OCI-LY3 (cell line): ENCODE data around the gene KCNQ1.

Experiments used
- H2AFZ ChIP-seq: fragments of 200-600, 300-600 bp; shearing (Covaris generic); 2 replicates; pipeline ENCODE4 v1.6.0; 2014; ENCODE audit warnings: antibody characterized with exemption, low read depth, low read length
- H3K27ac ChIP-seq: fragments of 200-600, 300-600 bp; sonication (generic); 2 replicates; pipeline ENCODE4 v1.5.1; 2014; ENCODE audit warnings: mild to moderate bottlenecking, low read length, moderate library complexity, mixed read lengths
- H3K27me3 ChIP-seq: fragments of 200-600, 300-600 bp; sonication (generic); 2 replicates; pipeline ENCODE4 v1.6.1; 2014; ENCODE audit warnings: low read depth, low read length, mixed read lengths
- H3K36me3 ChIP-seq: fragments of 200-600, 300-600 bp; sonication (generic); replicated peaks from 2 replicates; pipeline ENCODE3; 2014; ENCODE audit warnings: low read depth, low read length, mixed read lengths
- H3K4me1 ChIP-seq: fragments of 300-600, 200-600 bp; sonication (generic); 2 replicates; pipeline ENCODE4 v1.6.1; 2014; ENCODE audit warnings: low read length, mixed read lengths
- H3K4me2 ChIP-seq: fragments of 200-600, 300-600 bp; sonication (generic); 2 replicates; pipeline ENCODE4 v1.6.1; 2014; ENCODE audit warnings: low read length, mixed read lengths
- H3K4me3 ChIP-seq: fragments of 300-600, 200-600 bp; sonication (generic); 2 replicates; pipeline ENCODE4 v1.5.1; 2014; ENCODE audit warnings: antibody characterized with exemption, mild to moderate bottlenecking, low read length, moderate library complexity
- H3K79me2 ChIP-seq: fragments of 300-600, 200-600 bp; shearing (Covaris generic); 2 replicates; pipeline ENCODE4 v1.6.1; 2014; ENCODE audit warnings: mild to moderate bottlenecking, low read length, mixed read lengths
- H3K9ac ChIP-seq: fragments of 300-600, 200-600 bp; shearing (Covaris generic); 2 replicates; pipeline ENCODE4 v1.6.0; 2014; ENCODE audit warnings: mild to moderate bottlenecking, low read length, moderate library complexity
- H3K9me3 ChIP-seq: fragments of 200-600, 300-600 bp; shearing (Covaris generic); 2 replicates; pipeline ENCODE4 v1.6.1; 2014; ENCODE audit warnings: low read length, mixed read lengths; ENCODE audit not compliant: insufficient read depth
- H4K20me1 ChIP-seq: fragments of 200-600, 300-600 bp; sonication (generic); 2 replicates; pipeline ENCODE4 v1.6.1; 2016; ENCODE audit warnings: low read length, mixed read lengths; ENCODE audit not compliant: insufficient read depth
- EZH2phosphoT487 ChIP-seq: fragments of 200-600 bp; shearing (Covaris generic); IDR thresholded peaks from 2 replicates; pipeline ENCODE4 v1.6.1; 2018; ENCODE audit warnings: antibody characterized with exemption, mixed run types, low read depth
- TF ChIP-seq, protein P1 (sequence below): fragments of 200-600, 300-600 bp; sonication (generic); IDR thresholded peaks from 2 replicates; pipeline ENCODE4 v1.5.1; 2014; ENCODE audit warnings: antibody characterized with exemption, low read length, low read depth

KCNQ1 gene

DNA sequence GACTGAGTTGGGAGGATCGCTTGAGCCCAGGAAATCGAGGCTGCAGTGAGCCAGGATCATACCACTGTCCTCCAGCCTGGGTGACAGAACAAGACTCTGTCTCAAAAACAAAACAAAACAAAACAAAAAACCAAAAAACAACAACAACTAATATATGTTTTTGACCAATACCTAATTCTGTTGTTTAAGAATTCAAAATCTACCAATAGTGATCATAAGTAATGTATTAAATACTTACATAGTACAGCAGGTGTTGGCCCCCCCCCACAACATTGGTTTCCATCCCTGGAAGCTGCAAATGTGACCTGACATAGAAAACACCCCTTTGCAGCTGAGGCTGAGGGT, 74.7 kb downstream of the KCNQ1 start:
- Histone ChIP-seq H3K36me3 (no peaks in the 10 kb centered on the region), H3K9me3 (no peaks in the 10 kb centered on the region), H3K9ac (no peak overlapping the region), H2AFZ (no peak overlapping the region), H3K4me2 (no peak overlapping the region), H3K27ac (no peak overlapping the region), H4K20me1 (no peaks in the 10 kb centered on the region), H3K4me1 (no peaks in the 10 kb centered on the region), H3K27me3 (no peaks in the 10 kb centered on the region), H3K79me2 (no peaks in the 10 kb centered on the region), H3K4me3 (no peak overlapping the region)
- TF ChIP-seq, protein P1, sequence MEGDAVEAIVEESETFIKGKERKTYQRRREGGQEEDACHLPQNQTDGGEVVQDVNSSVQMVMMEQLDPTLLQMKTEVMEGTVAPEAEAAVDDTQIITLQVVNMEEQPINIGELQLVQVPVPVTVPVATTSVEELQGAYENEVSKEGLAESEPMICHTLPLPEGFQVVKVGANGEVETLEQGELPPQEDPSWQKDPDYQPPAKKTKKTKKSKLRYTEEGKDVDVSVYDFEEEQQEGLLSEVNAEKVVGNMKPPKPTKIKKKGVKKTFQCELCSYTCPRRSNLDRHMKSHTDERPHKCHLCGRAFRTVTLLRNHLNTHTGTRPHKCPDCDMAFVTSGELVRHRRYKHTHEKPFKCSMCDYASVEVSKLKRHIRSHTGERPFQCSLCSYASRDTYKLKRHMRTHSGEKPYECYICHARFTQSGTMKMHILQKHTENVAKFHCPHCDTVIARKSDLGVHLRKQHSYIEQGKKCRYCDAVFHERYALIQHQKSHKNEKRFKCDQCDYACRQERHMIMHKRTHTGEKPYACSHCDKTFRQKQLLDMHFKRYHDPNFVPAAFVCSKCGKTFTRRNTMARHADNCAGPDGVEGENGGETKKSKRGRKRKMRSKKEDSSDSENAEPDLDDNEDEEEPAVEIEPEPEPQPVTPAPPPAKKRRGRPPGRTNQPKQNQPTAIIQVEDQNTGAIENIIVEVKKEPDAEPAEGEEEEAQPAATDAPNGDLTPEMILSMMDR = no peak
- TF ChIP-seq EZH2phosphoT487 = no peak

- no peaks in the 10 kb centered on the region for H3K79me2 ChIP-seq
- no peaks in the 10 kb centered on the region for H4K20me1 ChIP-seq
- H3K9ac ChIP-seq = no peak overlapping the region
- H2AFZ ChIP-seq = no peak overlapping the region
- no peaks in the 10 kb centered on the region for H3K9me3 ChIP-seq
- H3K4me3 ChIP-seq = no peak overlapping the region
- no peaks in the 10 kb centered on the region for H3K27me3 ChIP-seq
- no peak overlapping the region for H3K4me2 ChIP-seq
- TF ChIP-seq, protein P1 = no peak
- TF ChIP-seq EZH2phosphoT487 = no peak
- H3K4me1 ChIP-seq = no peaks in the 10 kb centered on the region
- H3K27ac ChIP-seq = no peak overlapping the region
- H3K36me3 ChIP-seq = no peaks in the 10 kb centered on the region
Observed at GRCh38 chr11:2519862-2520735, 75.3 kb downstream of the KCNQ1 start.

GRCh38 chr11:2520736-2521035, 75.9 kb downstream of the KCNQ1 start:
- no peak overlapping the region for H3K9ac ChIP-seq
- no peaks in the 10 kb centered on the region for H3K36me3 ChIP-seq
- no peak overlapping the region for H3K4me2 ChIP-seq
- no peak overlapping the region for H3K4me3 ChIP-seq
- H3K4me1 ChIP-seq = no peaks in the 10 kb centered on the region
- H2AFZ ChIP-seq = no peak overlapping the region
- no peaks in the 10 kb centered on the region for H3K79me2 ChIP-seq
- no peak overlapping the region for H3K27ac ChIP-seq
- no peaks in the 10 kb centered on the region for H4K20me1 ChIP-seq
- no peak for TF ChIP-seq EZH2phosphoT487
- TF ChIP-seq, protein P1 = no peak
- H3K27me3 ChIP-seq = no peaks in the 10 kb centered on the region
- no peaks in the 10 kb centered on the region for H3K9me3 ChIP-seq

DNA sequence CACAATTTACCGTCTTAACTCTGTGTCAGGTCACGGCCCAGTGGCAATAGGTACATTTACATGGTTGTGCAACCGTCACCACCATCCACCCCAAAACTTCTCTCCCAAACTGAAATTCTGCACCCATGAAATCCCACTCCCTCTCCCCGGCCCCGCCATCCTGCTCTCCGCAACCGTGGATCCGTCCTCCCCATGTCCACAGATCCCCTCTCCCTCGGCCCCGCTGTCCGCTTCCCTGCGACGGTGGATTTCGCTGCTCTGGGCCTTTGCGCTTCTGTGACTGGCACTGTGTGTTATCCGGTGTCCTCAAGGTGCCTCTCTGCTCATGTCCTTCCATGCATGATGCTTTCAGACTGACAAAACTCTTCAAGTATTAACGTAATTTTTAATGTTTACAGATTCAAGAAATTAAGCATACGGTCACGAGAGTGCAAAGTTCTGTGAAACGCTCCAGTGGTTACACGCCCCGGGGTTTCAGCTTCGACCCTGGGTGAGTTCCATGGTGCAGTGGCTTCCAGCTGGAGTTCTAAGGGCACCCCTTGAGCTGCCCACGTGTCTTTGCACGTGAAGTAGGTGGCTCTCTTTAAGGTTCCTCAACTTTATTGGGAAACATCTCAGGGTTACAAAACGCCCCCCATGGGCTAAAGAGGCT, 76.4 kb downstream of the KCNQ1 start:
- no peak overlapping the region for H3K9ac ChIP-seq
- no peaks in the 10 kb centered on the region for H3K9me3 ChIP-seq
- no peaks in the 10 kb centered on the region for H3K27me3 ChIP-seq
- H4K20me1 ChIP-seq = no peaks in the 10 kb centered on the region
- H3K4me2 ChIP-seq = no peak overlapping the region
- H3K36me3 ChIP-seq = no peaks in the 10 kb centered on the region
- no peak overlapping the region for H3K27ac ChIP-seq
- H3K79me2 ChIP-seq = no peaks in the 10 kb centered on the region
- H3K4me1 ChIP-seq = no peaks in the 10 kb centered on the region
- no peak overlapping the region for H3K4me3 ChIP-seq
- TF ChIP-seq, protein P1 = no peak
- no peak for TF ChIP-seq EZH2phosphoT487
- no peak overlapping the region for H2AFZ ChIP-seq
